ENCODE data around the gene DOK6. TPM values are rescaled to one million over a fixed set of nuclear protein-coding genes. Genes with fewer than 3 reads are reported as not detected.

Gene DOK6
- total RNA-seq, 1 donor from 2014 or later: 19.7 TPM

DNA sequence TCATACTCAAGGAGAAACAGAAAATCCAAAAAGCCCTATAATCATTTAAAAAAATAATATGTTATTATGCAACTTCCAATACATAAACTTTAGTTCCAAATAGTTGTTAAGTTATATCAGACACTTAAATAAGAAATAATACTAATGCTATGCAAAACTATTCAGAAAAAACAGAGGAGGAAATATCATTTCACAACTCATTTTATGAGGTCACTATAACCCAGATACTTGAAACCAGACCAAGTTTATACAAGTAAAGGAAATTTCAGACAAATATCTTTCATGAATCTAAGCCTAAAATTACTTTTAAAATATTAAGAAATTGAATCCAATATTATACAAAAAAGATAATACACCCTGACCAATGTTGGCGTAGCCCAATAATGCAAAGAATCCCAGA is 286.2 kb downstream of the DOK6 start:
- TF ChIP-seq CTCF (IDR thresholded peaks at IDR 0.05; ENCODE audit: partially characterized antibody, unreplicated experiment): no peak
- peaks cover 3% of the 10 kb centered on the region for H3K9me3 Mint-ChIP-seq (ENCODE audit: unreplicated experiment)
- no peaks in the 10 kb centered on the region for H3K36me3 Mint-ChIP-seq (ENCODE audit: unreplicated experiment)
- no peak overlapping the region for H3K27ac Mint-ChIP-seq (ENCODE audit: unreplicated experiment)
- no peaks in the 10 kb centered on the region for H3K27me3 Mint-ChIP-seq (ENCODE audit: unreplicated experiment)
- no peak overlapping the region for H3K4me3 Mint-ChIP-seq (ENCODE audit: unreplicated experiment)
- no peak for DNase-seq
- H3K4me1 Mint-ChIP-seq (ENCODE audit: low read depth, unreplicated experiment): no peaks in the 10 kb centered on the region

DNA sequence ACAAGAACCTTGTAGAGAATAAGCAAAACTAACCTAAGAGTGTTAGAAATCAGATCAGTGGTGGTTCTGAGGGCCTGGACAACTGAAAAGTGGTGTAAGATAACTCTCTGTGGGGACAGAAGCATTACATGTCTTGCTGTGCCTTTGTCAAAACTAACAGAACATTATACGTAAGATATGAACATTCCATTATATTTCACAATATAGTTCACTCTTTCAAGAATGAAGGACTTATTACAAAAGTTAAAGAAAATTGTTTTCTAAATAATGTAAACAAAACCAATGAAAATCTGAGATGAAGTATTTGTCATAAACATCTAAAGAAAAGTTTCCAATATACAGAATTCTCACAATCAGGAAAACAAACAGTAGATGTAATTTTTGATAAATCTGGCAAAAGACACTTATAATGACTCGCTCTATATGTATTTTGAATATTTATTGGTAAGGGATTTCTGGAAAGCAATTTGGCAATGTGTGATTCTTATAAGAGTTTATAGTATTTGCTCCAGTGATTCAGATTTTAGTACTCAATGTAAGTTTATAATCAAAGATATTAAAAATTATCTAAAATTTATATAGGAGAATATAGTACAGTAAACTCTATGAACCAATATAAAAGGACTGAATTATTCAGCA is 288.6 kb downstream of the DOK6 start:
- Mint-ChIP-seq H3K27ac (ENCODE audit: unreplicated experiment) (no peak overlapping the region), H3K4me1 (ENCODE audit: low read depth, unreplicated experiment) (no peaks in the 10 kb centered on the region), H3K4me3 (ENCODE audit: unreplicated experiment) (no peak overlapping the region), H3K9me3 (ENCODE audit: unreplicated experiment) (peaks cover 3% of the 10 kb centered on the region), H3K27me3 (ENCODE audit: unreplicated experiment) (no peaks in the 10 kb centered on the region), H3K36me3 (ENCODE audit: unreplicated experiment) (no peaks in the 10 kb centered on the region)
- no peak for DNase-seq
- TF ChIP-seq CTCF (IDR thresholded peaks at IDR 0.05; ENCODE audit: partially characterized antibody, unreplicated experiment): no peak

GRCh38 chr18:69691008-69691760 is 290.5 kb downstream of the DOK6 start:
- H3K4me1 Mint-ChIP-seq (ENCODE audit: low read depth, unreplicated experiment): no peaks in the 10 kb centered on the region
- no peak overlapping the region for H3K27ac Mint-ChIP-seq (ENCODE audit: unreplicated experiment)
- no peak for TF ChIP-seq CTCF (IDR thresholded peaks at IDR 0.05; ENCODE audit: partially characterized antibody, unreplicated experiment)
- no peak overlapping the region for H3K4me3 Mint-ChIP-seq (ENCODE audit: unreplicated experiment)
- no peaks in the 10 kb centered on the region for H3K36me3 Mint-ChIP-seq (ENCODE audit: unreplicated experiment)
- no peak for DNase-seq
- no peaks in the 10 kb centered on the region for H3K27me3 Mint-ChIP-seq (ENCODE audit: unreplicated experiment)
- peaks cover 3% of the 10 kb centered on the region for H3K9me3 Mint-ChIP-seq (ENCODE audit: unreplicated experiment)

DNA sequence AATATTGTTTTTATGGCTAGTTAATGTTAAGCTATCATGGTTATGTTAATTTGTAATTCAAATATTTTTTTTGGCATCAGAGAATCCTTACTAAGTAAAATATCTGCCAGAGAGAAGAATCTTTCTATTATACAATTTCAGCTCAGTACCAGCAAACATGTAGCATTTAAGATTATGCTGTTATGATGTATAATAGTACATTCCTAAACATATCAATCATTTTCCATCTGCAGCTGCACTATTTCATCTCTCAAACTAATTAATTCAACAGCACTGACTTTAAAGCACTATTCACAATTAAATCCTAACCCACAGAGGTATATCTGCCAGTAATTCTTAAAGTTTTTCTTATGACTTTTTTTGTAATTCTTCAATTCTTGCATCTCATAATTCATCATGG is 296.4 kb downstream of the DOK6 start:
- TF ChIP-seq CTCF (IDR thresholded peaks at IDR 0.05; ENCODE audit: partially characterized antibody, unreplicated experiment): no peak
- no peak for DNase-seq
- Mint-ChIP-seq H3K36me3 (ENCODE audit: unreplicated experiment) (peaks cover 4% of the 10 kb centered on the region), H3K4me1 (ENCODE audit: low read depth, unreplicated experiment) (peaks cover 1% of the 10 kb centered on the region), H3K27me3 (ENCODE audit: unreplicated experiment) (peaks cover 3% of the 10 kb centered on the region), H3K9me3 (ENCODE audit: unreplicated experiment) (peaks cover 1% of the 10 kb centered on the region), H3K27ac (ENCODE audit: unreplicated experiment) (no peak overlapping the region), H3K4me3 (ENCODE audit: unreplicated experiment) (no peak overlapping the region)

GRCh38 chr18:69697689-69698088 is 297.0 kb downstream of the DOK6 start:
- TF ChIP-seq CTCF (IDR thresholded peaks at IDR 0.05; ENCODE audit: partially characterized antibody, unreplicated experiment): no peak
- Mint-ChIP-seq H3K9me3 (ENCODE audit: unreplicated experiment) (peaks cover 1% of the 10 kb centered on the region), H3K27ac (ENCODE audit: unreplicated experiment) (no peak overlapping the region), H3K4me1 (ENCODE audit: low read depth, unreplicated experiment) (peaks cover 1% of the 10 kb centered on the region), H3K4me3 (ENCODE audit: unreplicated experiment) (no peak overlapping the region), H3K36me3 (ENCODE audit: unreplicated experiment) (peaks cover 4% of the 10 kb centered on the region), H3K27me3 (ENCODE audit: unreplicated experiment) (peaks cover 3% of the 10 kb centered on the region)
- DNase-seq: no peak
